HepG2 (cell line): ENCODE data around the gene DMXL1. TPM values are rescaled to one million over a fixed set of nuclear protein-coding genes. Genes with fewer than 3 reads are reported as not detected.

Source experiments
- ATAC-seq: fragments of 200-7000 bp; cut with Tn5 transposase; 3 replicates; pipeline ENCODE4 v1.9.1; 2020; ENCODE audit warnings: mild to moderate bottlenecking, moderate library complexity
- BruUV-seq: library from RNA; stranded (reverse); fragments of 400-500 nt; replicated peaks from 2 replicates; lab custom pipeline; 2021; lab: Mats Ljungman, UMichigan
- CTCF ChIA-PET: fragments of 300-600 bp; formaldehyde crosslinking; extraction: SDS; loops from one replicate; lab custom pipeline; 2021; ENCODE audit warnings: low total read pairs, inconsistent platforms, low intra/inter-chr PET ratio; lab: Yijun Ruan, JAX
- POLR2A ChIA-PET: fragments of 350-600 bp; sonication (Branson Sonifier 250); formaldehyde crosslinking; loops from one replicate; lab custom pipeline; 2020; ENCODE audit warnings: antibody characterized with exemption, inconsistent platforms; lab: Yijun Ruan, JAX
- DNase-seq: peaks from one replicate; pipeline ENCODE4 v3.0.0-alpha.2; 2015; ENCODE audit warnings: low spot score
- FAIRE-seq: peaks from 3 replicates; lab custom pipeline; 2011; peaks lifted over from hg19 to GRCh38; lab: Jason Lieb, UNC
- H2AFZ ChIP-seq: one replicate; pipeline ENCODE4 v1.6.1; 2011; ENCODE audit warnings: low read length, inconsistent platforms
- H3K27ac ChIP-seq: fragments of 300-600 bp; 3 replicates; pipeline ENCODE4 v1.8.0; 2011; ENCODE audit warnings: mixed run types, mild to moderate bottlenecking, mixed read lengths, low read length, inconsistent platforms; ENCODE audit not compliant: insufficient read depth; ENCODE audit errors: extremely low read length
- H3K27me3 ChIP-seq, 2 experiments: fragments of 200-600 bp in 1 of 2; 2 replicates in 1 of 2; 3 replicates in 1 of 2; pipeline versions ENCODE4 v1.6.0 to v1.8.0; 2011; ENCODE audit warnings: low read length in 2 of 2, mild to moderate bottlenecking in 2 of 2, moderate library complexity in 2 of 2, inconsistent platforms in 1 of 2; ENCODE audit not compliant: insufficient read depth in 2 of 2, control insufficient read depth in 1 of 2
- H3K36me3 ChIP-seq, 2 experiments: fragments of 200-600 bp in 1 of 2; replicated peaks in 1 of 2; 2 replicates in 1 of 2; 3 replicates in 1 of 2; pipeline versions ENCODE4 v1.5.1 to v1.8.0; 2011; ENCODE audit warnings: low read length in 2 of 2, inconsistent platforms in 1 of 2; ENCODE audit not compliant: insufficient read depth in 2 of 2, control insufficient read depth in 1 of 2
- H3K4me1 ChIP-seq: 2 replicates; pipeline ENCODE4 v1.5.1; 2012; ENCODE audit warnings: low read length, inconsistent platforms; ENCODE audit not compliant: insufficient read depth
- H3K4me2 ChIP-seq: 2 replicates; pipeline ENCODE4 v1.6.0; 2011; ENCODE audit warnings: low read depth, low read length, inconsistent platforms
- H3K4me3 ChIP-seq, 3 experiments: fragments of 200-600 bp in 1 of 3; sonication (generic), shearing (Covaris generic) in 1 of 3; replicated peaks in 1 of 3; 2 replicates each; pipeline ENCODE4 v1.5.1; 2011 to 2016; ENCODE audit warnings: low read length in 3 of 3, inconsistent platforms in 2 of 3, low read depth in 2 of 3, mild to moderate bottlenecking in 2 of 3, control low read depth in 1 of 3, mixed read lengths in 1 of 3; ENCODE audit not compliant: insufficient read depth in 1 of 3
- H3K79me2 ChIP-seq: one replicate; pipeline ENCODE4 v1.6.1; 2011; ENCODE audit warnings: low read length, inconsistent platforms; ENCODE audit not compliant: insufficient read depth
- H3K9ac ChIP-seq: 2 replicates; pipeline ENCODE4 v1.6.0; 2011; ENCODE audit warnings: mild to moderate bottlenecking, low read depth, low read length, inconsistent platforms; ENCODE audit not compliant: insufficient read depth
- H3K9me3 ChIP-seq: 2 replicates; pipeline ENCODE4 v1.5.1; 2012; ENCODE audit warnings: mild to moderate bottlenecking, low read length
- H4K20me1 ChIP-seq: 2 replicates; pipeline ENCODE4 v1.6.0; 2011; ENCODE audit warnings: inconsistent platforms, mild to moderate bottlenecking, low read length, moderate library complexity; ENCODE audit not compliant: insufficient read depth
- GTF2F1 ChIP-seq: fragments of 150-350 bp; IDR thresholded peaks from 2 replicates; pipeline ENCODE4 v1.6.1; 2014; ENCODE audit warnings: low read length
- GZF1 ChIP-seq: sonication (generic); formaldehyde crosslinking; IDR thresholded peaks from 2 replicates; pipeline ENCODE4 v1.5.1; 2020; ENCODE audit warnings: mild to moderate bottlenecking, missing genetic modification reagents
- PRDM10 ChIP-seq: sonication (generic); formaldehyde crosslinking; IDR thresholded peaks from 2 replicates; pipeline ENCODE4 v1.4.0; 2020; ENCODE audit warnings: low read depth, missing genetic modification reagents
- SKI ChIP-seq: fragments of 450-650 bp; IDR thresholded peaks from one replicate; pipeline ENCODE4 v1.6.1; 2018; ENCODE audit warnings: mild to moderate bottlenecking; ENCODE audit not compliant: partially characterized antibody
- SNRNP70 ChIP-seq: fragments of 200-400 bp; formaldehyde crosslinking; IDR thresholded peaks from 2 replicates; pipeline ENCODE4 v1.6.1; 2017; ENCODE audit warnings: mild to moderate bottlenecking, low read depth, low read length, moderate library complexity
- SRF ChIP-seq: IDR thresholded peaks from 2 replicates; pipeline ENCODE4 v1.6.1; 2011; ENCODE audit warnings: mild to moderate bottlenecking, low read depth, low read length, moderate library complexity
- SSRP1 ChIP-seq: IDR thresholded peaks from 2 replicates; pipeline ENCODE4 v1.6.1; 2016; ENCODE audit warnings: control low read depth
- YEATS4 ChIP-seq: sonication (generic); formaldehyde crosslinking; IDR thresholded peaks from 2 replicates; pipeline ENCODE4 v1.4.0; 2020; ENCODE audit warnings: missing genetic modification reagents, borderline replicate concordance
- ZNF543 ChIP-seq: sonication (generic); formaldehyde crosslinking; IDR thresholded peaks from 2 replicates; pipeline ENCODE4 v1.4.0; 2020; ENCODE audit warnings: mild to moderate bottlenecking, missing genetic modification reagents
- ZNF781 ChIP-seq: sonication (generic); formaldehyde crosslinking; IDR thresholded peaks from 2 replicates; pipeline ENCODE4 v1.5.1; 2020; ENCODE audit warnings: borderline replicate concordance, mild to moderate bottlenecking, missing genetic modification reagents; ENCODE audit errors: not compliant biosample characterization
- WGBS: methylation state at CpG from one replicate; pipeline ENCODE4 v1.1.6; 2017; ENCODE audit warnings: low lambda C conversion rate; 5-methylcytosine and 5-hydroxymethylcytosine counted together
- in situ Hi-C: cut with HindIII; loops from 2 replicates; pipeline ENCODE4 v1.10.0; 2017; ENCODE audit warnings: low pct_unique_long_range_greater_than_20kb; ENCODE audit not compliant: extremely low pct_ligation_motif_present
- intact Hi-C: fragments of 100-400 bp; cut with micrococcal nuclease; formaldehyde crosslinking; loops from one replicate; pipeline ENCODE4 v1.10.0; 2022; ENCODE audit not compliant: unreplicated experiment
- polyA plus RNA-seq, 8 experiments: library from polyadenylated mRNA; depleted of rRNA in 3 of 8; stranded (reverse) in 7 of 8; unstranded in 1 of 8; fragments of >200 nt; fragmentation: Illumina TruSeq in 4 of 8; extraction: Trizol in 4 of 8; gene quantifications; 2 replicates each; pipeline versions ENCODE4 v1.2.1 to v1.2.3, GENCODE V29; 2011 to 2016; ENCODE audit warnings: low read depth in 4 of 8, missing spikeins in 1 of 8, mixed read lengths in 1 of 8; ENCODE audit not compliant: insufficient read depth in 1 of 8
- total RNA-seq, 5 experiments: library from RNA; depleted of rRNA; stranded (reverse); fragments of >200 nt; fragmentation: Illumina TruSeq; extraction: Trizol; gene quantifications; 2 replicates each; pipeline ENCODE4 v1.2.3, GENCODE V29; 2016; ENCODE audit warnings: low read depth in 1 of 5
- TF ChIP-seq, protein P1 (sequence below): sonication (generic); formaldehyde crosslinking; IDR thresholded peaks from 2 replicates; pipeline ENCODE4 v1.5.0; 2020; ENCODE audit warnings: mild to moderate bottlenecking, missing genetic modification reagents
- TF ChIP-seq, protein P2 (sequence below): sonication (generic); formaldehyde crosslinking; IDR thresholded peaks from 2 replicates; pipeline ENCODE4 v1.5.0; 2020; ENCODE audit warnings: mild to moderate bottlenecking, low read depth, missing genetic modification reagents, borderline replicate concordance

The DMXL1 gene
- total and polyA plus RNA-seq, 2 of the 13 experiments (the other 11 are each of a cell fraction or from before 2014, with no cell fraction given): 6.9 to 18.6 TPM

DNA sequence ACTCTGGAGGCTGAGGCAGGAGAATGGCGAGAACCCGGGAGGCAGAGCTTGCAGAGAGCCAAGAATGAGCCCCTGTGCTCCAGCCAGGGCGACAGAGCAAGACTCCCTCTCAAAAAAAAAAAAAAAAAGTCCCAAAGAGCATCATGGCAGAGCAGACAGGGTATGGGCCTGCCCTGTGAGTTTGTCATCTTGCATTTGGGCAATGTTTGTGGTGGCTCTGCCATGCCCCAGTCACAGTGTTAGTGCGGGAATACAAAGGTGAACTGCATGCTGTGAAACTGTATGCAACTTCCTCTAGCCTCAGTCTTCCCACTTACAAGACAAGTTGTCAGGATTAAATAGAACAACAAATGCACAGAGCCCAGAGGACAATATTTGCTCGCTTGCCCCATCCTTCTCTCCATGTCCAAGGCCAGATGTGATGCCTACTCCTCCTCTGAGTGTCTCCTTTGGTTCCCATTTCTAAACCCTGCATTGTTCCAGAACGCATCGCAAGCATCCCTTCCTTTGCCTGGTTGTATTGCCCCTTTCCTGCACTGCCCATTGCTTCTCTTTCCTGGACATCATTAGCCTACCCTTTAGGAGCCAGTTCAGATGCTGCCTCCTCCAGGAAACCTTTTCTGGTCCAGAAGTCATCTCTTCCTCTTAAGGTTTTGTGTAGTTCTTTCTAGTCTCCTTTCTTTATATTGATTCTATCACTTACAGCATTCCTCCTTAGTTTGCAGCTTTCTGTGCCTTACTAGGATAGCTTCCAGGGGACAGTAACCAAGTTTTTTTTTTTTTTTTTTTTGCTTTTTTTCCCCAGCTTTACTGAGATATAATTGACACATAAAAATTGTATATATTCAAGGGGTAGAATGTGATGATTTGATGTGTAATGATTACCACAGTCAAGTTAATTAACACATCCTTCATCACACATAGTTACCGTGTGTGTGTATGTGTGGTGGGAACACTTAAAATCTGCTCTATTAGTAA lies 215.9 kb downstream of the DMXL1 start:
- H3K9ac ChIP-seq: no peak overlapping the region
- TF ChIP-seq, protein P1, sequence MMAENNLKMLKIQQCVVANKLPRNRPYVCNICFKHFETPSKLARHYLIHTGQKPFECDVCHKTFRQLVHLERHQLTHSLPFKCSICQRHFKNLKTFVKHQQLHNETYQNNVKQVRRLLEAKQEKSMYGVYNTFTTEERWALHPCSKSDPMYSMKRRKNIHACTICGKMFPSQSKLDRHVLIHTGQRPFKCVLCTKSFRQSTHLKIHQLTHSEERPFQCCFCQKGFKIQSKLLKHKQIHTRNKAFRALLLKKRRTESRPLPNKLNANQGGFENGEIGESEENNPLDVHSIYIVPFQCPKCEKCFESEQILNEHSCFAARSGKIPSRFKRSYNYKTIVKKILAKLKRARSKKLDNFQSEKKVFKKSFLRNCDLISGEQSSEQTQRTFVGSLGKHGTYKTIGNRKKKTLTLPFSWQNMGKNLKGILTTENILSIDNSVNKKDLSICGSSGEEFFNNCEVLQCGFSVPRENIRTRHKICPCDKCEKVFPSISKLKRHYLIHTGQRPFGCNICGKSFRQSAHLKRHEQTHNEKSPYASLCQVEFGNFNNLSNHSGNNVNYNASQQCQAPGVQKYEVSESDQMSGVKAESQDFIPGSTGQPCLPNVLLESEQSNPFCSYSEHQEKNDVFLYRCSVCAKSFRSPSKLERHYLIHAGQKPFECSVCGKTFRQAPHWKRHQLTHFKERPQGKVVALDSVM: no peak
- TF ChIP-seq GTF2F1 (no peak), SKI (no peak), YEATS4 (no peak), SNRNP70 (no peak), ZNF543 (CRISPR knock-in tag) (no peak), SRF (no peak), PRDM10 (CRISPR knock-in tag) (no peak), GZF1 (CRISPR knock-in tag) (no peak), ZNF781 (CRISPR knock-in tag) (no peak), SSRP1 (CRISPR knock-in tag) (no peak)
- TF ChIP-seq, protein P2, sequence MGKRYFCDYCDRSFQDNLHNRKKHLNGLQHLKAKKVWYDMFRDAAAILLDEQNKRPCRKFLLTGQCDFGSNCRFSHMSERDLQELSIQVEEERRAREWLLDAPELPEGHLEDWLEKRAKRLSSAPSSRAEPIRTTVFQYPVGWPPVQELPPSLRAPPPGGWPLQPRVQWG (CRISPR knock-in tag): no peak
- H3K79me2 ChIP-seq: no peaks in the 10 kb centered on the region
- H3K36me3 ChIP-seq: no peaks in the 10 kb centered on the region; a peak in 1 of 5 replicates
- no peaks in the 10 kb centered on the region for H3K27me3 ChIP-seq
- no peak overlapping the region for H2AFZ ChIP-seq
- intact Hi-C loops: no loop called here
- H3K27ac ChIP-seq: no peak overlapping the region
- H3K4me2 ChIP-seq: no peak overlapping the region
- WGBS: 95% methylated on average over 8 of the region's 8 CpGs
- no peaks in the 10 kb centered on the region for H4K20me1 ChIP-seq
- H3K4me1 ChIP-seq: 0 out of 2 replicates have a peak, but pooled peaks cover 12% of the 10 kb centered on the region
- no peaks in the 10 kb centered on the region for H3K9me3 ChIP-seq
- H3K4me3 ChIP-seq: no peak overlapping the region
- no TSS peak for BruUV-seq
- no peak for ATAC-seq
- in situ Hi-C loops: no loop called here
- no peak for FAIRE-seq
- POLR2A ChIA-PET: interaction anchor here (1.6 to 1.7 kb wide), 2 partner anchors 13 to 19 kb away, joined by 4 to 6 read pairs; no protein-coding TSS in a partner anchor
- no peak for DNase-seq
- CTCF ChIA-PET: no interaction called here
